Effector CD4-positive, alpha-beta T cell (primary cell): Measurements from ENCODE around the gene VARS2.
"Not testable (repeated sequence)": the region's sequence is repeated elsewhere in the genome, so short reads cannot be mapped to it uniquely, and the experiment has no call there.

Source experiments
- DNase-seq: peaks from one replicate; pipeline ENCODE4 v3.0.0-alpha.2; 2020

Gene VARS2

DNA sequence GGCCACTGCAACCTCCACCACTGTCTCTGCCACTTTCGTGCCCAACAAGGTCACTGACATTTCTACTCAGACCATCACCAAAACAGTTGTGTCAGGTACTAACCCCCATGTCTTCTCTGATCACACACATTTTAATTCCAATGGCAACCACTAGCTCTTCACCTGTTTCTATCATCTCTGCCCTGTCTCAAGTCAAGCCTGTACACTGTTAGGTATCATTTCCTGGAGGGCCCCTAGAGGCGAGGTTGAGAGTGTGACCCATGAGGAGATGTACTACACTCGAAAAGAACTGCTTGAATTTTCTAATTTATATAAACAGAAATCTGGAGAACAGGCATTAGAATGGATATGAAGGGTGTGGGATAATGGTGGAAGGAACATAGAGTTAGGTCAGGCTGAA lies 52.1 kb downstream of the VARS2 start:
- DNase-seq: no peak

DNA sequence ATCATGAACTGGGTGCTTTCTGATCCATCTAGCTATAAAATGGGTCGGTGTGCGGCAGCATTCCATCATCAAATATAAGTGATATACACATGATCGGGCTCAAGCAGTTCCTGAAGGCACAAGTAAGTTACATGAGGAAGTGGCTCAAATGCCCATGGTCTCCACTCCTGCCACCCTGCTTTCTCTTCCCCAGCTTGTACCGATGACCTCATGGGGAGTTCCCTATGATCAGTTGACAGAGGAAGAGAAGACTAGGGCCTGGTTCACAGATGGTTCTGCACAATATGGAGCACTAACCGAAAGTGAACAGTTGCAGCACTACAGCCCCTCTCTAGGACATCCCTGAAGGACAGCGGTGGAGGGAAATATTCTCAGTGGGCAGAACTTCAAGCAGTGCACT lies 55.1 kb downstream of the VARS2 start:
- not testable (repeated sequence) for DNase-seq

DNA sequence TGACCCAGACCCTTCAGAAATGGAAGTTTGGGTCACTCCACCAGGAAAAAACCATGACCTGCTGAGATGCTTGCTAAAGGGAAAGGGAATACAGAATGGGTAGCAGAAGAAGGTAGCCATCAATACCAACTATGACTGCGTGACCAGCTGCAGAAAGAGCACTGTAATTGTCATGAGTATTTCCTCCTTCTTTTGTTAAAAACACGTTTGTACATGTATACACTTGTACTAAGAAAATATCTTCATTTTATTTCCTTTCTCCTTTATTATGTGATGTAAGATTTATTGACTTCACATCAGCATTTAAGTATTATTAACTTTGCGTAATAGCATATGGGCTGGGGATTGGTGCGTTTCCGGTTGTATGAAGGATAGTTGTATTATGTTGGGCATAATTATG lies 56.9 kb downstream of the VARS2 start:
- no peak for DNase-seq

- no peak for DNase-seq
Measured at GRCh38 chr6:30972816-30973215, 58.8 kb downstream of the VARS2 start.

DNA sequence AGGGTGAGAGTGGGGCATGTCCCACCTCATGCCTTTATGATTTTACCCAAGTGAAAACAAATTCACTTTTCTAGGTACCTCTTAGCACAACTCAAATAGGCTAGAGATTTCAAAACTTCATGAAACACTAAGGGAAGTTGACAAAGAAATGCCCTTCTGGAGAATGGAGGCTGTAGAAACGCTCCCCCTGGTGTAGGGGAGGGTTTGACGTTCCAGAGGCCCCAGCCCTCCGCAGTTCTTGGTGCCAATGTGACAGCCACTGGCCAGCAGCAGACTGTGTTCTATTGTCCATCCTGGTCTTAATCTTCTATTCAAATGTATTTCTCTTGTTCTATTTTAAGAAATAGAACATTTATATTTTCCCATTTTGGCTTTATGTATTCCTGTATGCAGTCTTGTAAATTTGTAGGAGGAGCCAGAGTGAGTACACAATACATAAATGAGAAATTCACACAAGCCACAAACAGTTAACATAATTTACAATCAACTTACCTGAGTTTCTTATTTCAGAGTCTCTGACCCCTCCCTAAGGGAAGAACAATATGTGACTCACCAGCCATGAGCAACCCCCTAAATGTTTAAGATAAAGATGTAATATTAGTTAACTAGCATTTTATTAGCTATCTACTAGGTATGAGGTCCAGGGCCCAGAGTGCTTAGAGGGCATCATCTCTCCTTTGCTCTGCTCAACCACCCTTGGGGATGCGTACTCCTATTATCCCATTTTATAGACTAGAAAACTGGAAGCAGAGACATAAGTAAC lies 60.6 kb downstream of the VARS2 start:
- DNase-seq: no peak
